Keratinocyte (primary cell): Measurements from ENCODE around the gene RSBN1. TPM values are rescaled to one million over a fixed set of nuclear protein-coding genes. Genes with fewer than 3 reads are reported as not detected.

ENCODE experiments used
- DNase-seq: peaks from one replicate; pipeline ENCODE4 v3.0.0-alpha.2; 2011; ENCODE audit warnings: low read depth, missing footprints, low spot score
- FAIRE-seq: peaks from 2 replicates; lab custom pipeline; 2011; peaks lifted over from hg19 to GRCh38; lab: Jason Lieb, UNC
- H2AFZ ChIP-seq: 2 replicates; pipeline ENCODE4 v1.6.0; 2012; ENCODE audit warnings: low read length, control low read depth, inconsistent platforms; ENCODE audit not compliant: control insufficient read depth
- H3K27ac ChIP-seq: 2 replicates; pipeline ENCODE4 v1.5.1; 2011; ENCODE audit warnings: low read length; ENCODE audit not compliant: control insufficient read depth, insufficient read depth
- H3K27me3 ChIP-seq: 3 replicates; pipeline ENCODE4 v1.6.0; 2011; ENCODE audit warnings: low read length; ENCODE audit not compliant: control insufficient read depth, insufficient read depth; ENCODE audit errors: extremely low read depth
- H3K36me3 ChIP-seq, 2 experiments: 2 replicates in 1 of 2; 3 replicates in 1 of 2; pipeline ENCODE4 v1.5.1; 2011; ENCODE audit warnings: low read length in 2 of 2, mild to moderate bottlenecking in 1 of 2; ENCODE audit not compliant: control insufficient read depth in 2 of 2, insufficient read depth in 2 of 2; ENCODE audit errors: extremely low read depth in 1 of 2
- H3K4me1 ChIP-seq: 3 replicates; pipeline ENCODE4 v1.5.1; 2011; ENCODE audit warnings: low read length; ENCODE audit not compliant: control insufficient read depth, insufficient read depth; ENCODE audit errors: extremely low read depth
- H3K4me2 ChIP-seq: 3 replicates; pipeline ENCODE4 v1.6.0; 2011; ENCODE audit warnings: low read depth, low read length; ENCODE audit not compliant: control insufficient read depth, insufficient read depth; ENCODE audit errors: extremely low read depth
- H3K4me3 ChIP-seq, 3 experiments: fragments of 200-600 bp in 1 of 3; sonication (generic) in 1 of 3; 2 replicates in 2 of 3; 3 replicates in 1 of 3; pipeline ENCODE4 v1.5.1; 2011 to 2016; ENCODE audit warnings: low read length in 3 of 3, mild to moderate bottlenecking in 3 of 3, control low read depth in 2 of 3, inconsistent platforms in 1 of 3, low read depth in 1 of 3, mixed read lengths in 1 of 3, mixed run types in 1 of 3, moderate library complexity in 1 of 3; ENCODE audit not compliant: control insufficient read depth in 2 of 3, insufficient read depth in 2 of 3; ENCODE audit errors: extremely low read depth in 1 of 3
- H3K79me2 ChIP-seq: 2 replicates; pipeline ENCODE4 v1.6.0; 2012; ENCODE audit warnings: low read length; ENCODE audit not compliant: control insufficient read depth, insufficient read depth
- H3K9ac ChIP-seq: 3 replicates; pipeline ENCODE4 v1.6.0; 2011; ENCODE audit warnings: low read length; ENCODE audit not compliant: control insufficient read depth, insufficient read depth; ENCODE audit errors: extremely low read depth
- H3K9me1 ChIP-seq: 3 replicates; pipeline ENCODE4 v1.6.0; 2011; ENCODE audit warnings: low read length; ENCODE audit not compliant: control insufficient read depth, insufficient read depth; ENCODE audit errors: extremely low read depth
- H3K9me3 ChIP-seq: 2 replicates; pipeline ENCODE4 v1.5.1; 2012; ENCODE audit warnings: low read depth, low read length; ENCODE audit not compliant: control insufficient read depth
- H4K20me1 ChIP-seq: 3 replicates; pipeline ENCODE4 v1.6.0; 2011; ENCODE audit warnings: low read length; ENCODE audit not compliant: control insufficient read depth, insufficient read depth; ENCODE audit errors: extremely low read depth
- EZH2 ChIP-seq: IDR thresholded peaks from one replicate; pipeline ENCODE4 v1.6.1; 2012; ENCODE audit warnings: inconsistent platforms, mild to moderate bottlenecking, low read length, moderate library complexity
- dilution Hi-C: fragments of 300-500 bp; cut with MboI; formaldehyde crosslinking; loops from one replicate; pipeline ENCODE4 v1.7.0; 2020; ENCODE audit warnings: low sequenced_read_pairs; ENCODE audit not compliant: extremely low pct_ligation_motif_present
- polyA plus RNA-seq, 5 experiments: library from polyadenylated mRNA; depleted of rRNA in 3 of 5; stranded (reverse) in 3 of 5; stranded (forward) in 1 of 5; unstranded in 1 of 5; fragments of >200 nt; gene quantifications; 1 replicate in 1 of 5; 2 replicates in 3 of 5; 3 replicates in 1 of 5; pipeline versions ENCODE4 v1.2.1 to v1.2.3, GENCODE V29; 2011 to 2012; ENCODE audit warnings: missing spikeins in 2 of 5, low read depth in 1 of 5, low replicate concordance in 1 of 5
- TF ChIP-seq, protein P1 (sequence below), 3 experiments: IDR thresholded peaks in 1 of 3; conservative IDR thresholded peaks in 1 of 3; optimal IDR thresholded peaks in 1 of 3; 2 replicates in 2 of 3; 3 replicates in 1 of 3; pipeline versions ENCODE3 to v1.5.1; 2011; ENCODE audit warnings: low read length in 3 of 3, mild to moderate bottlenecking in 3 of 3, moderate library complexity in 2 of 3, control low read depth in 1 of 3, inconsistent platforms in 1 of 3; ENCODE audit not compliant: insufficient read depth in 2 of 3; ENCODE audit errors: extremely low read depth in 1 of 3

Gene RSBN1
- polyA plus RNA-seq, 1 donor (not counting 4 experiments of a cell fraction or from before 2014, with no cell fraction given), result 10.4 TPM

DNA sequence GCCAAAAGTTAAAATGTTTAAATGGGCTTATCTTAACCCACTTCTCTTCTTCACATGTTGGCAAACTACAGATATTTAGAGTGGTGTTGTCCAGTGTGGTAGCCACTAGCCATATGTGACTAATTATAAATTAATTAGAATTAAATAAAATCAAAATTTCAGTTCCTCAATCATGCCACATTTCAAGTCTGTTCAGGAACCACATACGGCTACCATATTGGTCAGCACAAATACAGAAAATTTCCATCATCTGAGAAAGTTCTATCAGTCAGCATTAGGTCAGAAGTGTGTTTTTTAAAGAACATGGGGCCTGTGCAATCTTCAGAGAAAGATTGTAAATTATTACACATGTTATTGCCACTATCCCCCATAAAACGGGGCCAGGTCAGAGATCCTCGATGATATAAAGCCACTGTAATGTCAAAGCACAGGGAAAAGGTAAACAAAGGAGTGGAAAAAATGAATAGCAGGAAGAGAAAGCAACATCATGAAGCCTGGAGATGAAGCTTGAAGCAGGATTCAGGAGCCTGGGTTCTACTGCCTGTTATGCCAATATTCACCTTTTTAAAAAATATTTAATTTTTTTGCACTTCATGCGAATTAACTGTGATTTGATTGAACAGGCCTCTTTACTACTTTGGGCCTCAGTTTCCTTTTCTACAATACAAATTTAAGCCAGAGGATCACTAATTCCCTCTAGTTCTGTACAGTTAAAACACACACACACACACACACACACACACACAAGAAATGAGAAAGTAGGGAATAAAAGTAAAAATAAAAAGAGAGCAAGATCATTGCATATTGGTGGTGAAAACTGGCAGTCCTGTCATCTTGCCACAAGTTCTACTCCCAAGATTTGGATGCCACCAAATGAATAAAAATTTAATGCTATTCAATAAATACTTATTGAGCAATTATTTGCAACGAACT, 2.3 kb downstream of the RSBN1 start:
- peaks cover 32% of the 10 kb centered on the region for H3K4me1 ChIP-seq
- H3K4me3 ChIP-seq, result peak overlapping the region; percentile 94 to 99 (median 98)
- dilution Hi-C loops, result no loop called here
- peak overlapping the region; percentile 2 for H3K9ac ChIP-seq
- no peak for FAIRE-seq
- H3K4me2 ChIP-seq, result peak overlapping the region; percentile 87
- no peak for DNase-seq
- no peaks in the 10 kb centered on the region for H3K27me3 ChIP-seq
- no peak overlapping the region for H2AFZ ChIP-seq
- H3K79me2 ChIP-seq, result peaks cover 67% of the 10 kb centered on the region
- peak overlapping the region; percentile 27 for H3K27ac ChIP-seq
- H3K9me1 ChIP-seq, result no peaks in the 10 kb centered on the region
- H3K9me3 ChIP-seq, result no peaks in the 10 kb centered on the region
- TF ChIP-seq, protein P1, sequence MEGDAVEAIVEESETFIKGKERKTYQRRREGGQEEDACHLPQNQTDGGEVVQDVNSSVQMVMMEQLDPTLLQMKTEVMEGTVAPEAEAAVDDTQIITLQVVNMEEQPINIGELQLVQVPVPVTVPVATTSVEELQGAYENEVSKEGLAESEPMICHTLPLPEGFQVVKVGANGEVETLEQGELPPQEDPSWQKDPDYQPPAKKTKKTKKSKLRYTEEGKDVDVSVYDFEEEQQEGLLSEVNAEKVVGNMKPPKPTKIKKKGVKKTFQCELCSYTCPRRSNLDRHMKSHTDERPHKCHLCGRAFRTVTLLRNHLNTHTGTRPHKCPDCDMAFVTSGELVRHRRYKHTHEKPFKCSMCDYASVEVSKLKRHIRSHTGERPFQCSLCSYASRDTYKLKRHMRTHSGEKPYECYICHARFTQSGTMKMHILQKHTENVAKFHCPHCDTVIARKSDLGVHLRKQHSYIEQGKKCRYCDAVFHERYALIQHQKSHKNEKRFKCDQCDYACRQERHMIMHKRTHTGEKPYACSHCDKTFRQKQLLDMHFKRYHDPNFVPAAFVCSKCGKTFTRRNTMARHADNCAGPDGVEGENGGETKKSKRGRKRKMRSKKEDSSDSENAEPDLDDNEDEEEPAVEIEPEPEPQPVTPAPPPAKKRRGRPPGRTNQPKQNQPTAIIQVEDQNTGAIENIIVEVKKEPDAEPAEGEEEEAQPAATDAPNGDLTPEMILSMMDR (optimal IDR thresholded peaks at IDR 0.05 in 1 of 3, IDR thresholded peaks at IDR 0.05 in 1 of 3, conservative IDR thresholded peaks at IDR 0.05 in 1 of 3; ENCODE audit: extremely low read depth in 1 of 3, insufficient read depth in 2 of 3, low read length in 3 of 3), result no peak
- no peak for TF ChIP-seq EZH2
- no peaks in the 10 kb centered on the region for H4K20me1 ChIP-seq
- no peaks in the 10 kb centered on the region for H3K36me3 ChIP-seq

DNA sequence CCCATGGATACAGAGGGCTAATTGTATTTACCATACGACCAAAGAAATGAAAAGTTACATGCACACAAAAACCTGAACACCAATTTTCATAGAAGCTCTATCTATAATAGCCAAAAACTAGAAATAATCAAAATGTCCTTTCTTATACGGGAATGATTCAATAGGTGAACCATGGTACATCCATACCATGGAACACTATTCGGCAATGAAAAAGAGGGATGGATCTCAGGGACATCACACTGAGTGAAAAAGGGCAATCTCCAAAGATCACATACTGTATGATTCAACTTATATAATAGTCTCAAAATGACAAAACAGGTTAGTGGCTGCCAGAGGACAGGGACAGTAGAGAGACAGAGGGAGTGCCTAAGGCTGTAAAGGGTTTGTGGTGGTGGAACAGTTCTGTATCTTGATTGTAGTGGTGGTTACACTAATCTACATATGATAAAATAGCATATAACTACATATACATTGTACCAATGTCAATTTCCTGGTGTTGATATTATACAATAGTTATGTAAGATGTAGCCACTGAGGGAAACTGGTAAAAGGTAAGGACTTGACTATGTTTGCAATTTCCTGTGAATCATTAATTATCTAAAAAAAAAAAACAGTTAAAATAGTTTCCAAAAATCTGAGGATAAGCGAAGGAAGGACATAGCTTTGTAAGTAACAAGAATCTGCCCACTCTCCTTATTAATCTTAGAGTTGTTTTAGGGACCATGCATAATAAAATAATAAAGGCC, 3.7 kb downstream of the RSBN1 start:
- DNase-seq, result no peak
- no peak for FAIRE-seq
- no peak overlapping the region for H3K4me3 ChIP-seq
- no peak overlapping the region for H3K9ac ChIP-seq
- TF ChIP-seq EZH2, result no peak
- TF ChIP-seq, protein P1 (optimal IDR thresholded peaks at IDR 0.05 in 1 of 3, IDR thresholded peaks at IDR 0.05 in 1 of 3, conservative IDR thresholded peaks at IDR 0.05 in 1 of 3; ENCODE audit: extremely low read depth in 1 of 3, insufficient read depth in 2 of 3, low read length in 3 of 3), result no peak
- H3K36me3 ChIP-seq, result no peaks in the 10 kb centered on the region
- no peaks in the 10 kb centered on the region for H3K9me3 ChIP-seq
- dilution Hi-C loops, result no loop called here
- H4K20me1 ChIP-seq, result no peaks in the 10 kb centered on the region
- H3K4me2 ChIP-seq, result peak overlapping the region; percentile 87
- no peaks in the 10 kb centered on the region for H3K9me1 ChIP-seq
- H3K79me2 ChIP-seq, result peaks cover 80% of the 10 kb centered on the region
- peak overlapping the region; percentile 3 for H3K27ac ChIP-seq
- H2AFZ ChIP-seq, result no peak overlapping the region
- H3K27me3 ChIP-seq, result no peaks in the 10 kb centered on the region
- peaks cover 38% of the 10 kb centered on the region for H3K4me1 ChIP-seq
